ENCODE results near the gene ASPHD2. TPM values are rescaled to one million over a fixed set of nuclear protein-coding genes. Genes with fewer than 3 reads are reported as not detected.
"Not testable (repeated sequence)": the region's sequence is repeated elsewhere in the genome, so short reads cannot be mapped to it uniquely, and the experiment has no call there.

ASPHD2 gene
- total RNA-seq, 2 donors from 2014 or later, result 1.6 to 2.4 TPM

- H3K4me3 Mint-ChIP-seq, result peak overlapping the region; percentile 87
- H3K27ac Mint-ChIP-seq, result no peak overlapping the region
- H3K4me1 Mint-ChIP-seq, result peaks cover 26% of the 10 kb centered on the region
- H3K27me3 Mint-ChIP-seq, result no peaks in the 10 kb centered on the region
- no peaks in the 10 kb centered on the region for H3K9me3 ChIP-seq (ENCODE audit: control insufficient read depth, low read length, poor library complexity, severe bottlenecking)
- DNase-seq (peak in 1 of 3 donors; percentile 7), ATAC-seq (peak; percentile 3)
- peaks cover 3% of the 10 kb centered on the region for H3K36me3 Mint-ChIP-seq (ENCODE audit: low read depth)
Observed at GRCh38 chr22:26429458-26430286, 612 bp downstream of the ASPHD2 start.

GRCh38 chr22:26430600-26430999 is 1.5 kb downstream of the ASPHD2 start:
- H3K4me1 Mint-ChIP-seq, result peaks cover 33% of the 10 kb centered on the region
- no peak for DNase-seq

GRCh38 chr22:26431261-26431995 is 2.4 kb downstream of the ASPHD2 start:
- H3K9me3 ChIP-seq (ENCODE audit: control insufficient read depth, low read length, poor library complexity, severe bottlenecking), result no peaks in the 10 kb centered on the region
- peak overlapping the region; percentile 12 for H3K4me3 Mint-ChIP-seq
- H3K27ac Mint-ChIP-seq, result peak overlapping the region; percentile 9
- ATAC-seq, result no peak
- no peaks in the 10 kb centered on the region for H3K27me3 Mint-ChIP-seq
- H3K36me3 Mint-ChIP-seq (ENCODE audit: low read depth), result peaks cover 3% of the 10 kb centered on the region
- DNase-seq, result no peak
- H3K4me1 Mint-ChIP-seq, result peaks cover 40% of the 10 kb centered on the region

More at GRCh38 chr22:26430600-26430999, 1.5 kb downstream of the ASPHD2 start:
- Mint-ChIP-seq H3K4me3 (peak overlapping the region; percentile 87), H3K27me3 (no peaks in the 10 kb centered on the region), H3K36me3 (ENCODE audit: low read depth) (peaks cover 3% of the 10 kb centered on the region), H3K27ac (peak overlapping the region; percentile 9)
- no peaks in the 10 kb centered on the region for H3K9me3 ChIP-seq (ENCODE audit: control insufficient read depth, low read length, poor library complexity, severe bottlenecking)
- ATAC-seq, result no peak

- Mint-ChIP-seq H3K27me3 (no peaks in the 10 kb centered on the region), H3K27ac (no peak overlapping the region)
Observed at GRCh38 chr22:26432619-26433311, 3.7 kb downstream of the ASPHD2 start.

GRCh38 chr22:26433805-26434204 is 4.7 kb downstream of the ASPHD2 start:
- DNase-seq, result no peak
- H3K4me1 Mint-ChIP-seq, result peaks cover 30% of the 10 kb centered on the region
- no peaks in the 10 kb centered on the region for H3K9me3 ChIP-seq (ENCODE audit: control insufficient read depth, low read length, poor library complexity, severe bottlenecking)
- no peak for ATAC-seq
- no peaks in the 10 kb centered on the region for H3K27me3 Mint-ChIP-seq
- no peak overlapping the region for H3K4me3 Mint-ChIP-seq
- H3K36me3 Mint-ChIP-seq (ENCODE audit: low read depth), result peaks cover under 1% of the 10 kb centered on the region
- H3K27ac Mint-ChIP-seq, result no peak overlapping the region

More at GRCh38 chr22:26432619-26433311, 3.7 kb downstream of the ASPHD2 start:
- DNase-seq, result no peak
- no peak for ATAC-seq
- H3K4me3 Mint-ChIP-seq, result no peak overlapping the region
- H3K36me3 Mint-ChIP-seq (ENCODE audit: low read depth), result peaks cover 3% of the 10 kb centered on the region
- no peaks in the 10 kb centered on the region for H3K9me3 ChIP-seq (ENCODE audit: control insufficient read depth, low read length, poor library complexity, severe bottlenecking)
- H3K4me1 Mint-ChIP-seq, result peaks cover 39% of the 10 kb centered on the region

- H3K36me3 Mint-ChIP-seq (ENCODE audit: low read depth), result no peaks in the 10 kb centered on the region
- peak overlapping the region; percentile 66 for H3K27ac Mint-ChIP-seq
- no peaks in the 10 kb centered on the region for H3K27me3 Mint-ChIP-seq
- peaks cover 24% of the 10 kb centered on the region for H3K4me1 Mint-ChIP-seq
- no peak overlapping the region for H3K4me3 Mint-ChIP-seq
- no peaks in the 10 kb centered on the region for H3K9me3 ChIP-seq (ENCODE audit: control insufficient read depth, low read length, poor library complexity, severe bottlenecking)
- ATAC-seq, result no peak
- DNase-seq, result no peak
Observed at GRCh38 chr22:26435327-26436093, 6.5 kb downstream of the ASPHD2 start.

GRCh38 chr22:26436903-26437515 is 7.9 kb downstream of the ASPHD2 start:
- ATAC-seq, result no peak
- peak overlapping the region; percentile 61 for H3K27ac Mint-ChIP-seq
- DNase-seq, result no peak

GRCh38 chr22:26437694-26438392 is 8.8 kb downstream of the ASPHD2 start:
- H3K4me3 Mint-ChIP-seq, result no peak overlapping the region
- peaks cover 21% of the 10 kb centered on the region for H3K4me1 Mint-ChIP-seq
- DNase-seq, result no peak
- H3K36me3 Mint-ChIP-seq (ENCODE audit: low read depth), result no peaks in the 10 kb centered on the region
- no peaks in the 10 kb centered on the region for H3K9me3 ChIP-seq (ENCODE audit: control insufficient read depth, low read length, poor library complexity, severe bottlenecking)
- no peaks in the 10 kb centered on the region for H3K27me3 Mint-ChIP-seq
- no peak for ATAC-seq
- peak overlapping the region; percentile 61 for H3K27ac Mint-ChIP-seq

More at GRCh38 chr22:26436903-26437515, 7.9 kb downstream of the ASPHD2 start:
- H3K9me3 ChIP-seq (ENCODE audit: control insufficient read depth, low read length, poor library complexity, severe bottlenecking), result no peaks in the 10 kb centered on the region
- no peaks in the 10 kb centered on the region for H3K36me3 Mint-ChIP-seq (ENCODE audit: low read depth)
- no peak overlapping the region for H3K4me3 Mint-ChIP-seq
- H3K27me3 Mint-ChIP-seq, result no peaks in the 10 kb centered on the region
- H3K4me1 Mint-ChIP-seq, result peaks cover 21% of the 10 kb centered on the region

- peaks cover 21% of the 10 kb centered on the region for H3K4me1 Mint-ChIP-seq
- not testable (repeated sequence) for DNase-seq; H3K36me3 Mint-ChIP-seq (ENCODE audit: low read depth); H3K27me3 Mint-ChIP-seq; H3K27ac Mint-ChIP-seq; H3K4me3 Mint-ChIP-seq; H3K9me3 ChIP-seq (ENCODE audit: control insufficient read depth, low read length, poor library complexity, severe bottlenecking); ATAC-seq
Observed at GRCh38 chr22:26438776-26439175, 9.7 kb downstream of the ASPHD2 start.

GRCh38 chr22:26439559-26439958 is 10.5 kb downstream of the ASPHD2 start:
- no peak overlapping the region for H3K27ac Mint-ChIP-seq
- no peaks in the 10 kb centered on the region for H3K36me3 Mint-ChIP-seq (ENCODE audit: low read depth)
- H3K9me3 ChIP-seq (ENCODE audit: control insufficient read depth, low read length, poor library complexity, severe bottlenecking), result no peaks in the 10 kb centered on the region
- DNase-seq (no peak), ATAC-seq (no peak)
- no peak overlapping the region for H3K4me3 Mint-ChIP-seq
- H3K4me1 Mint-ChIP-seq, result peaks cover 21% of the 10 kb centered on the region
- H3K27me3 Mint-ChIP-seq, result no peaks in the 10 kb centered on the region

GRCh38 chr22:26442086-26442756 is 13.2 kb downstream of the ASPHD2 start:
- H3K27me3 Mint-ChIP-seq, result no peaks in the 10 kb centered on the region
- no peak overlapping the region for H3K4me3 Mint-ChIP-seq
- H3K27ac Mint-ChIP-seq, result no peak overlapping the region
- peaks cover 3% of the 10 kb centered on the region for H3K36me3 Mint-ChIP-seq (ENCODE audit: low read depth)
- ATAC-seq (no peak), DNase-seq (no peak)
- H3K4me1 Mint-ChIP-seq, result peaks cover 9% of the 10 kb centered on the region
- H3K9me3 ChIP-seq (ENCODE audit: control insufficient read depth, low read length, poor library complexity, severe bottlenecking), result no peaks in the 10 kb centered on the region

All from T-helper 17 cell (primary cell).